ENCODE results near the gene FAM177B. TPM values are rescaled to one million over a fixed set of nuclear protein-coding genes. Genes with fewer than 3 reads are reported as not detected.

FAM177B gene
- total and polyA plus RNA-seq, 2 experiments from 2014 or later, result not detected

- TF ChIP-seq, protein P1, sequence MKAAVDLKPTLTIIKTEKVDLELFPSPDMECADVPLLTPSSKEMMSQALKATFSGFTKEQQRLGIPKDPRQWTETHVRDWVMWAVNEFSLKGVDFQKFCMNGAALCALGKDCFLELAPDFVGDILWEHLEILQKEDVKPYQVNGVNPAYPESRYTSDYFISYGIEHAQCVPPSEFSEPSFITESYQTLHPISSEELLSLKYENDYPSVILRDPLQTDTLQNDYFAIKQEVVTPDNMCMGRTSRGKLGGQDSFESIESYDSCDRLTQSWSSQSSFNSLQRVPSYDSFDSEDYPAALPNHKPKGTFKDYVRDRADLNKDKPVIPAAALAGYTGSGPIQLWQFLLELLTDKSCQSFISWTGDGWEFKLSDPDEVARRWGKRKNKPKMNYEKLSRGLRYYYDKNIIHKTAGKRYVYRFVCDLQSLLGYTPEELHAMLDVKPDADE (IDR thresholded peaks at IDR 0.05), result no peak
- TF ChIP-seq JUNB (IDR thresholded peaks at IDR 0.05; ENCODE audit: unreplicated experiment), result no peak
- no peak for TF ChIP-seq NANOG (IDR thresholded peaks at IDR 0.05; ENCODE audit: borderline replicate concordance)
- no peak for TF ChIP-seq EZH2phosphoT487 (IDR thresholded peaks at IDR 0.05; ENCODE audit: unreplicated experiment)
- no peak for TF ChIP-seq ZNF331 (CRISPR knock-in tag; IDR thresholded peaks at IDR 0.05; ENCODE audit: low read depth)
- no peak for TF ChIP-seq EZH2 (IDR thresholded peaks at IDR 0.05; ENCODE audit: low read depth, unreplicated experiment)
- TF ChIP-seq, protein P2, sequence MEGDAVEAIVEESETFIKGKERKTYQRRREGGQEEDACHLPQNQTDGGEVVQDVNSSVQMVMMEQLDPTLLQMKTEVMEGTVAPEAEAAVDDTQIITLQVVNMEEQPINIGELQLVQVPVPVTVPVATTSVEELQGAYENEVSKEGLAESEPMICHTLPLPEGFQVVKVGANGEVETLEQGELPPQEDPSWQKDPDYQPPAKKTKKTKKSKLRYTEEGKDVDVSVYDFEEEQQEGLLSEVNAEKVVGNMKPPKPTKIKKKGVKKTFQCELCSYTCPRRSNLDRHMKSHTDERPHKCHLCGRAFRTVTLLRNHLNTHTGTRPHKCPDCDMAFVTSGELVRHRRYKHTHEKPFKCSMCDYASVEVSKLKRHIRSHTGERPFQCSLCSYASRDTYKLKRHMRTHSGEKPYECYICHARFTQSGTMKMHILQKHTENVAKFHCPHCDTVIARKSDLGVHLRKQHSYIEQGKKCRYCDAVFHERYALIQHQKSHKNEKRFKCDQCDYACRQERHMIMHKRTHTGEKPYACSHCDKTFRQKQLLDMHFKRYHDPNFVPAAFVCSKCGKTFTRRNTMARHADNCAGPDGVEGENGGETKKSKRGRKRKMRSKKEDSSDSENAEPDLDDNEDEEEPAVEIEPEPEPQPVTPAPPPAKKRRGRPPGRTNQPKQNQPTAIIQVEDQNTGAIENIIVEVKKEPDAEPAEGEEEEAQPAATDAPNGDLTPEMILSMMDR (conservative IDR thresholded peaks at IDR 0.05; ENCODE audit: low read depth in 2 of 2), result no peak
Measured at GRCh38 chr1:222697826-222698225, 39.2 kb upstream of the FAM177B start (continued).

DNA sequence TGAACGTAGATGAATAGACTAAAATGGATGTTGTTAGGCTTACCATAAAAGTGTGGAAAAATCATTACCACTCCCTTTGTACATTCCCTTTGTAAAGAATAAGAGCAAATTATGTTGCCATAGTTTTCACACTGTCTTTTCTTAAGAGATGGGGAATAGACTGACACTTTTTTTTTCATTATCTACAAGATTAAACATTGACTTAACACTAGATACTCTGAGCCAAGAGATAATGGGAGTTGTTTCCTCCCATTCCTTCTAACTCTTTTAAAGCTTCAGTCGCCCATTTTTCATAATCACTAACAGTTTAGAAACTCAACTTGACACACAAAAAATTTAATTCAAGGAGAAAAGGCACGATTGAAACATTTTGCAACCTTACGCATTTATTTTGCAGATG lies 34.8 kb upstream of the FAM177B start:
- TF ChIP-seq, protein P3, sequence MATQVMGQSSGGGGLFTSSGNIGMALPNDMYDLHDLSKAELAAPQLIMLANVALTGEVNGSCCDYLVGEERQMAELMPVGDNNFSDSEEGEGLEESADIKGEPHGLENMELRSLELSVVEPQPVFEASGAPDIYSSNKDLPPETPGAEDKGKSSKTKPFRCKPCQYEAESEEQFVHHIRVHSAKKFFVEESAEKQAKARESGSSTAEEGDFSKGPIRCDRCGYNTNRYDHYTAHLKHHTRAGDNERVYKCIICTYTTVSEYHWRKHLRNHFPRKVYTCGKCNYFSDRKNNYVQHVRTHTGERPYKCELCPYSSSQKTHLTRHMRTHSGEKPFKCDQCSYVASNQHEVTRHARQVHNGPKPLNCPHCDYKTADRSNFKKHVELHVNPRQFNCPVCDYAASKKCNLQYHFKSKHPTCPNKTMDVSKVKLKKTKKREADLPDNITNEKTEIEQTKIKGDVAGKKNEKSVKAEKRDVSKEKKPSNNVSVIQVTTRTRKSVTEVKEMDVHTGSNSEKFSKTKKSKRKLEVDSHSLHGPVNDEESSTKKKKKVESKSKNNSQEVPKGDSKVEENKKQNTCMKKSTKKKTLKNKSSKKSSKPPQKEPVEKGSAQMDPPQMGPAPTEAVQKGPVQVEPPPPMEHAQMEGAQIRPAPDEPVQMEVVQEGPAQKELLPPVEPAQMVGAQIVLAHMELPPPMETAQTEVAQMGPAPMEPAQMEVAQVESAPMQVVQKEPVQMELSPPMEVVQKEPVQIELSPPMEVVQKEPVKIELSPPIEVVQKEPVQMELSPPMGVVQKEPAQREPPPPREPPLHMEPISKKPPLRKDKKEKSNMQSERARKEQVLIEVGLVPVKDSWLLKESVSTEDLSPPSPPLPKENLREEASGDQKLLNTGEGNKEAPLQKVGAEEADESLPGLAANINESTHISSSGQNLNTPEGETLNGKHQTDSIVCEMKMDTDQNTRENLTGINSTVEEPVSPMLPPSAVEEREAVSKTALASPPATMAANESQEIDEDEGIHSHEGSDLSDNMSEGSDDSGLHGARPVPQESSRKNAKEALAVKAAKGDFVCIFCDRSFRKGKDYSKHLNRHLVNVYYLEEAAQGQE (IDR thresholded peaks at IDR 0.05; ENCODE audit: unreplicated experiment), result no peak
- TF ChIP-seq, protein P1 (IDR thresholded peaks at IDR 0.05), result no peak
- TF ChIP-seq EZH2phosphoT487 (IDR thresholded peaks at IDR 0.05; ENCODE audit: unreplicated experiment), result no peak
- TF ChIP-seq ZNF331 (CRISPR knock-in tag; IDR thresholded peaks at IDR 0.05; ENCODE audit: low read depth), result no peak
- no peak for TF ChIP-seq EZH2 (IDR thresholded peaks at IDR 0.05; ENCODE audit: low read depth, unreplicated experiment)
- no peak for TF ChIP-seq POLR2AphosphoS5 (IDR thresholded peaks at IDR 0.05; ENCODE audit: low read depth)
- TF ChIP-seq ZNF114 (CRISPR knock-in tag; IDR thresholded peaks at IDR 0.05), result no peak
- no peak for TF ChIP-seq STAT1 (IDR thresholded peaks at IDR 0.05; ENCODE audit: unreplicated experiment)
- TF ChIP-seq CREB1 (CRISPR knock-in tag; IDR thresholded peaks at IDR 0.05; ENCODE audit: low read depth), result no peak
- peaks cover 53% of the 10 kb centered on the region for H3K79me2 ChIP-seq (replicated peaks; ENCODE audit: insufficient read depth)
- no peaks in the 10 kb centered on the region for H3K4me1 Mint-ChIP-seq
- no peaks in the 10 kb centered on the region for H3K4me1 ChIP-seq (ENCODE audit: insufficient read depth)
- H3K36me3 Mint-ChIP-seq (ENCODE audit: low read depth), result peaks cover 67% of the 10 kb centered on the region
- H3K36me3 ChIP-seq (ENCODE audit: insufficient read depth), result peaks cover 4% of the 10 kb centered on the region; the same call in 1 of the 2 replicates
- H3K27me3 Mint-ChIP-seq (ENCODE audit: insufficient read depth, low read depth, poor library complexity), result no peaks in the 10 kb centered on the region
- H3K4me2 ChIP-seq, result no peak overlapping the region
- no peak overlapping the region for H2AFZ ChIP-seq
- no peak overlapping the region for H3K4me3 ChIP-seq
- ATAC-seq (no peak), DNase-seq (ENCODE audit: low spot score) (no peak)
- no peak overlapping the region for H3K4me3 Mint-ChIP-seq
- H3K9me3 Mint-ChIP-seq, result peaks cover 9% of the 10 kb centered on the region; the same call in 2 of the 3 replicates
- no peaks in the 10 kb centered on the region for H3K27me3 ChIP-seq (ENCODE audit: insufficient read depth)
- peaks cover 8% of the 10 kb centered on the region; the same call in 1 of the 2 replicates for H4K20me1 ChIP-seq (replicated peaks; ENCODE audit: insufficient read depth)
- H3K27ac ChIP-seq (ENCODE audit: low read depth), result no peak overlapping the region
- H3F3A ChIP-seq (replicated peaks; ENCODE audit: low read depth), result no peaks in the 10 kb centered on the region
- no peaks in the 10 kb centered on the region for H3K9me2 ChIP-seq (ENCODE audit: insufficient read depth)
- H3K27ac Mint-ChIP-seq, result no peak overlapping the region

All from GM23338 (cell line).